Fibroblast of lung (primary cell): ENCODE results near the gene KRT20.

Experiments used
- CTCF ChIP-seq, 2 donors: IDR thresholded peaks in 1 of 2; conservative IDR thresholded peaks in 1 of 2; 1 replicate in 1 of 2; 2 replicates in 1 of 2; pipeline ENCODE4 v1.5.1; 2011 to 2012; ENCODE audit warnings: low read length in 2 of 2, control low read depth in 1 of 2, inconsistent platforms in 1 of 2, low read depth in 1 of 2, mild to moderate bottlenecking in 1 of 2
- EZH2 ChIP-seq: IDR thresholded peaks from 2 replicates; pipeline ENCODE4 v1.5.1; 2012; ENCODE audit warnings: low read length, control low read depth, mild to moderate bottlenecking; ENCODE audit errors: missing control alignments

GRCh38 chr17:40909351-40909750 lies 24.3 kb upstream of the KRT20 start:
- TF ChIP-seq CTCF (conservative IDR thresholded peaks at IDR 0.05 in 1 of 2, IDR thresholded peaks at IDR 0.05 in 1 of 2; ENCODE audit: low read depth in 1 of 2, low read length in 2 of 2) (peak; percentile 72 to 82), EZH2 (no peak)
